Fibroblast of the aortic adventitia (primary cell): ENCODE measurements around the gene FOXP1. TPM values are rescaled to one million over a fixed set of nuclear protein-coding genes. Genes with fewer than 3 reads are reported as not detected.

Experiments
- DNase-seq: peaks from one replicate; pipeline ENCODE4 v3.0.0-alpha.2; 2010; ENCODE audit warnings: low read depth
- H3K4me3 ChIP-seq: 2 replicates; pipeline ENCODE4 v1.5.1; 2011; ENCODE audit warnings: low read depth, mild to moderate bottlenecking, control low read depth, low read length, moderate library complexity
- total RNA-seq: library from RNA; depleted of rRNA; stranded (reverse); fragments of >200 nt; gene quantifications from 2 replicates; pipeline ENCODE4 v1.2.3, GENCODE V29; 2012; ENCODE audit warnings: low replicate concordance
- TF ChIP-seq, protein P1 (sequence below): IDR thresholded peaks from 2 replicates; pipeline ENCODE4 v1.5.1; 2011; ENCODE audit warnings: mild to moderate bottlenecking, low read length, control low read depth, inconsistent platforms; ENCODE audit not compliant: insufficient read depth

FOXP1 gene
- total RNA-seq, 1 donor, result 115 TPM

DNA sequence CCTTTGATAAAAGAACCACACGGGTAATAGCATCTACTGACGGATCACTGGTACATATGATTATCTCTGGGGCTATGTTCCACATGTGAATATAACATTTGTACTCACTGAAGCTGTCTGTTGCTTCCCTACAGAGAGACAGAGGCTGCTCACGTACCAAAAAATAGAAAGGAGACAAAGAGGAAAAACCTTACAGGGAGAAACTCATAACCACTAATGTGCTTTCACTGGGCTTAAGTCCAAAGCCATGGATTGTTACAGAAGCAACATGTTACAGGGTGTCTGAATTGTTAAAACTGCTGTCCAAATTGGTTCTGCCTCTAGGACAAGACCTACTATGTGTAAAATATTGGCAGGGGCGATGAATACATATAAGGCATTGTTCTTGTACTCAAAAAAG lies 311.9 kb downstream of the FOXP1 start:
- H3K4me3 ChIP-seq, result no peak overlapping the region
- DNase-seq, result no peak
- TF ChIP-seq, protein P1, sequence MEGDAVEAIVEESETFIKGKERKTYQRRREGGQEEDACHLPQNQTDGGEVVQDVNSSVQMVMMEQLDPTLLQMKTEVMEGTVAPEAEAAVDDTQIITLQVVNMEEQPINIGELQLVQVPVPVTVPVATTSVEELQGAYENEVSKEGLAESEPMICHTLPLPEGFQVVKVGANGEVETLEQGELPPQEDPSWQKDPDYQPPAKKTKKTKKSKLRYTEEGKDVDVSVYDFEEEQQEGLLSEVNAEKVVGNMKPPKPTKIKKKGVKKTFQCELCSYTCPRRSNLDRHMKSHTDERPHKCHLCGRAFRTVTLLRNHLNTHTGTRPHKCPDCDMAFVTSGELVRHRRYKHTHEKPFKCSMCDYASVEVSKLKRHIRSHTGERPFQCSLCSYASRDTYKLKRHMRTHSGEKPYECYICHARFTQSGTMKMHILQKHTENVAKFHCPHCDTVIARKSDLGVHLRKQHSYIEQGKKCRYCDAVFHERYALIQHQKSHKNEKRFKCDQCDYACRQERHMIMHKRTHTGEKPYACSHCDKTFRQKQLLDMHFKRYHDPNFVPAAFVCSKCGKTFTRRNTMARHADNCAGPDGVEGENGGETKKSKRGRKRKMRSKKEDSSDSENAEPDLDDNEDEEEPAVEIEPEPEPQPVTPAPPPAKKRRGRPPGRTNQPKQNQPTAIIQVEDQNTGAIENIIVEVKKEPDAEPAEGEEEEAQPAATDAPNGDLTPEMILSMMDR, result no peak

DNA sequence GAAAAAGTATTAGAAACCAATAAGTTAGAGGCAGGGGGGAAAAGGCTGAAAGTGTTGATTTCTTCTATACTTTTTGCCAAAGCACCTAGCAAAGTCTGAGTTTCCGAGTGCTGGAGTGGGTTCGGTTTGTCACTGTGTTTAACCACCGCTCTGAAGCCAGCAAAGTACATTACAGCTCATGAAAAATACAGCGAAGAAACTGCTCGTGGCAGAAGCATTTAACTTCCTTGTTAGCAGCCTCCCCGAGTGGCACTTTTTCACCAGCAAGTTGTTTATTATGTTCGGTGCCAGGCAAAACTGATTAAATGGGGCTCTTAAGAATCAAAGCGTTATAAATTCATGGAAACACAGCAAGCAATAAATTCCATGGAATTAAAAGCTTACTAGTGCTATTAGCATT lies 313.6 kb downstream of the FOXP1 start:
- TF ChIP-seq, protein P1, result no peak
- H3K4me3 ChIP-seq, result no peak overlapping the region
- DNase-seq, result no peak

DNA sequence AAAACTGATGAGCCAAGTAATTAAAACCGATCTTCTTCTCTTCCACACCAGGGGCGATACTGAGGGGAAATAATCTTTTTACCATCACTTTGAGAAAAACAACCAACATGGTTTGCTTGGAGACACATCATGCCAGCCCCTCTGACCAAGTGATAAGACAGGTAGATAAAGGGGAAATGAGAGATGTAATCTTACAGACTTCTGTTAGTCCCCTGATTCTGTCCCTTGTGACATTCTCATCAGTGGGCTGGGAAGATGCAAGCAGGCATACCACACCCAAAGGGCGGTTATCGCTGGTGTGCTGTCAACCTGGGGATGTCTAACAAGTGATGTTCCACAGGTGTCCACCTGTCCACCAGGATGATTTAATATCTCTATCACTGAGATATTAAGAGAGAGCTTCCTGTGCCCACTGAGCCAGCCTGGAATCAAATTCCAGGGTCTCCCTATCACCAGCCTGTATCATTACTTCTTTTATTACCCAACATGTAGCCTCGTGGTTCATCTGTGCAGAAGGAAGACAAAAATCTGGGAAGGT lies 315.0 kb downstream of the FOXP1 start:
- no peak overlapping the region for H3K4me3 ChIP-seq
- no peak for DNase-seq
- TF ChIP-seq, protein P1, result no peak

DNA sequence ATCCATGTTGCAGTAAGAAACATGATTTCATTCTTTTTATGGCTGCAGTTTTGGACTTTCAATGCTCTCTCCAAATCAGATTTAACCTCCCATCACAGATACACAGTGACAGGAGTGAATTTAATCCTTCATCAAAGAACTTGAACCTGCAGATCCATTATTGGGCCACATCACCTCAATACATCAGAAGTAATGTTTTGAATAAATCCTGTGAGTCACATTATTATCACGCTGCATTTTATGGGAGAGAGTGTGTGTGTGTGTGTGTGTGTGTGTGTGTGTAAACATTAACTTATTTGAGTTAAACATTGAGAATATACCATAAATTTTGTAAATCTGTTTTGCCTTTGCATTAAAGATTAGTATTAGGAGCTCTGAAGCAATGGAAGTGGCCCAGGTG lies 316.7 kb downstream of the FOXP1 start:
- H3K4me3 ChIP-seq, result no peak overlapping the region
- no peak for DNase-seq
- TF ChIP-seq, protein P1, result no peak

DNA sequence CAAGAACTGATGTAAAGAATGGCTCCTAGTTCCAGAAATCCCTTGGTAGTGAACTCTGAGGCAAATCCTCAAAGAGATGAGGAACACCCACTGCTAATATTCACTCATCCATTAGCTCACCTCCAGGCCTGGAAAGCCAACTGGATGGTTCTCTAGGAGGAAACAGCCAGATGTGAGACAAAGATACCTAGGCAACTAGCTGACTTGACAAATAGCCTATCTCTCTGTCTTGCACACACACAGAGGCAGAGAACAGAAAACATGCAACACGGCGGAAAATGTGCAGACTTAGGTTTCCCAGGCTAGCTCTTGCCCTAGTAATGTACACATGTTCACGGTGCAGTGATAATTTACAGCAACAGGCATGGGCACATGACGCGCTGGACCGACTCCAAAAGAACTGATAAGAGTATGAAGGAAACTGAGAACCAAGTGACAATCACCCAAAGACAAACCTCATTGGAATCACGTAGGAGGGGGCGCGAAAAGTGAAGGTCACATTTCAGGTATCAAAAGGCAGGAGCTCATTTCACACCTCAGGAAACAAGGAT lies 318.1 kb downstream of the FOXP1 start:
- no peak for DNase-seq
- TF ChIP-seq, protein P1, result no peak
- H3K4me3 ChIP-seq, result no peak overlapping the region

DNA sequence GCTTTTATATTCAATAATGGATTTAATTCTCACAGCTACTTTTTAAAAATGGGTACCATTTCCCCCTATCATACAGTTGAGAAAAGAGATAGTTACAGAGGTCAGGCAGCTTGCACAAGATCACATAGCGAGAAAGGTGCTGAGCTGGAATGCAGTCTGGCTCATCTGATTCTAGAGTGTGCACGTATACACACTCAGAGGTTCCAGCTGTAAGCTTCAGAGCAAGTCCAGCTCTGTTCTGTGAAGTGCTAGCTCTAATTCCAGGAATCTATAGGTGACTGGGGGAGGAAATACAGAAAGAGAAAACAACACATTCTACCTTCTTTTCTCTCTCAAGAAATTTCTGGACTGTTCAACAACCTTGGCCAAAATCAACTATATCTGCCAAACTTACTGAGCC lies 318.7 kb downstream of the FOXP1 start:
- no peak overlapping the region for H3K4me3 ChIP-seq
- TF ChIP-seq, protein P1, result no peak
- DNase-seq, result no peak
